ENCODE measurements around the gene MKX. TPM values are rescaled to one million over a fixed set of nuclear protein-coding genes. Genes with fewer than 3 reads are reported as not detected.

The MKX gene
- total and polyA plus RNA-seq, 9 of the 15 experiments (the other 6 are each of a cell fraction or from before 2014, with no cell fraction given), result 0.07 TPM; not detected in 7

DNA sequence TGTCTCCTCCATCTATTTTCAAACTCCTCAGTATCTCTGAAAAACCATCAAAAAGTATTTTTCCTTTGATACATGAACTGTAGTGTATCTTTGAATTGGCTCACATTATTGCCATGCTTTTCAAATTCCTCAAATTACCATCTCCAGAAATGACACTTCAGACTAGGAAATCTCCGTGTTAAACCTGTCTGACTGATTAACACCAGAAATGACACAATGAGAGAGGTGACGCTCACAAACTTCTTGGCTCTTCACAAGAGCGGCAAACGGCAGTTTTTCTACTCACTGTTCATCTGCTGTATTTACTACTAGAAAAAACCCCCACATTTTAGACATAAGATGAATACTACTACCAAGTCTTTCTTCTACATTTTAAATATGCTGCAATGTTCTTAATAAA, 56.6 kb downstream of the MKX start:
- intact Hi-C loops (cut with micrococcal nuclease) (no loop called here), in situ Hi-C loops (cut with MboI) (no loop called here)
- Histone ChIP-seq H3K27me3 (ENCODE audit: control insufficient read depth in 2 of 2, insufficient read depth in 2 of 2, low read length in 2 of 2) (peaks cover 0 to 3% of the 10 kb centered on the region in 2 experiments; a peak in 3 of 5 replicates), H4K20me1 (replicated peaks; ENCODE audit: control insufficient read depth, insufficient read depth, low read length) (no peaks in the 10 kb centered on the region), H3K79me2 (ENCODE audit: control insufficient read depth, insufficient read depth, low read length) (no peaks in the 10 kb centered on the region), H3K27ac (ENCODE audit: extremely low read depth, low read depth, low read length) (no peak overlapping the region), H3K9me3 (replicated peaks; ENCODE audit: control insufficient read depth, insufficient read depth, low read depth, low read length) (no peaks in the 10 kb centered on the region), H3K36me3 (ENCODE audit: control insufficient read depth, insufficient read depth, low read length) (no peaks in the 10 kb centered on the region), H3K4me2 (ENCODE audit: insufficient read depth, low read length) (no peak overlapping the region), H3K9ac (ENCODE audit: insufficient read depth in 1 of 2, low read depth in 2 of 2, low read length in 2 of 2) (no peak overlapping the region), H3K4me3 (no peak overlapping the region), H2AFZ (ENCODE audit: low read depth, low read length) (no peak overlapping the region), H3K4me1 (replicated peaks in 1 of 2; ENCODE audit: control insufficient read depth in 2 of 2, insufficient read depth in 2 of 2, low read length in 2 of 2) (no peaks in the 10 kb centered on the region), H3K9me1 (ENCODE audit: control insufficient read depth, insufficient read depth, low read length) (no peaks in the 10 kb centered on the region)
- ATAC-seq, result no peak
- POLR2A ChIA-PET, result no interaction called here
- DNase-seq (ENCODE audit: extremely low read depth in 1 of 4, low spot score in 3 of 4), result no peak
- FAIRE-seq, result no peak
- no peak for TF ChIP-seq ATF1 (CRISPR knock-in tag; IDR thresholded peaks at IDR 0.05)
- no peak for TF ChIP-seq ATF1 (tag; IDR thresholded peaks at IDR 0.05)
- no peak for TF ChIP-seq ZNF347 (CRISPR knock-in tag; IDR thresholded peaks at IDR 0.05; ENCODE audit: low read depth)
- TF ChIP-seq HCFC1 (IDR thresholded peaks at IDR 0.05; ENCODE audit: low read depth, low read length), result no peak
- no peak for TF ChIP-seq HMGXB4 (CRISPR knock-in tag; IDR thresholded peaks at IDR 0.05)
- no peak for TF ChIP-seq MED1 (CRISPR knock-in tag; IDR thresholded peaks at IDR 0.05; ENCODE audit: borderline replicate concordance)
- TF ChIP-seq RBM15 (IDR thresholded peaks at IDR 0.05; ENCODE audit: insufficient read depth, low read length), result no peak
- TF ChIP-seq PCBP2 (IDR thresholded peaks at IDR 0.05; ENCODE audit: low read depth, low read length, poor library complexity, severe bottlenecking), result no peak
- TF ChIP-seq ZNF165 (CRISPR knock-in tag; IDR thresholded peaks at IDR 0.05; ENCODE audit: borderline replicate concordance), result no peak
- no peak for TF ChIP-seq BRF1 (IDR thresholded peaks at IDR 0.05; ENCODE audit: borderline replicate concordance, extremely low read depth, insufficient read length)
- no peak for TF ChIP-seq CCNT2 (IDR thresholded peaks at IDR 0.05; ENCODE audit: borderline replicate concordance, extremely low read depth, insufficient read length, low read depth, low read length)
- TF ChIP-seq CREB1 (IDR thresholded peaks at IDR 0.05), result no peak
- no peak for TF ChIP-seq CREB1 (CRISPR knock-in tag; IDR thresholded peaks at IDR 0.05)
- no peak for TF ChIP-seq NCOR1 (IDR thresholded peaks at IDR 0.05)
- no peak for TF ChIP-seq RFX1 (IDR thresholded peaks at IDR 0.05)
- CTCF ChIA-PET (ENCODE audit: low intra/inter-chr PET ratio), result no interaction called here
- no TSS peak for BruUV-seq (replicated peaks)
- 0% methylated on average over 4 of the region's 4 CpGs for WGBS (ENCODE audit: insufficient coverage, low coverage, missing lambda C conversion rate)
